GM12872 (cell line): ENCODE data around the gene STT3B.

ENCODE experiments used
- CTCF ChIP-seq: IDR thresholded peaks from 3 replicates; pipeline ENCODE4 v1.5.1; 2011; ENCODE audit warnings: low read depth, mild to moderate bottlenecking, low read length, moderate library complexity; ENCODE audit not compliant: insufficient read depth

Gene STT3B

DNA sequence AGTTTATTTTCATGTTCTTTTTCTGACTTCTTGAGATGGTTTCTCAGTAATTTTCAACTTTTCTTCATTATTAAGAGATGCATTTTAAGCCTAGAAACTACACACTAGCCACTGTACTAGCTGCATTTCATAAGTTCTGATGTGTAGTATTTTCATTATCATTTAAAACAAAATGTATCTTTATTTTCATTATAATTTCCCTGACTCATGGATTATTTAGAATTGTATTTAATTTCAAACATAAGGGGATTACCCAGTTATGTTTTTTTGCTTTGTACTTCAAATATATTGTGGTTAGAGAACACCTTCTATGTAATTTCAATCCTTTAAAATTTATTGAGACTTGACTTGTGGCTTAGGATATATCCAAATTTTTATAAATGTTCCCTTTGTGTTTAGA, 44.5 kb downstream of the STT3B start:
- TF ChIP-seq CTCF: no peak

GRCh38 chr3:31579828-31580227, 47.1 kb downstream of the STT3B start:
- no peak for TF ChIP-seq CTCF

DNA sequence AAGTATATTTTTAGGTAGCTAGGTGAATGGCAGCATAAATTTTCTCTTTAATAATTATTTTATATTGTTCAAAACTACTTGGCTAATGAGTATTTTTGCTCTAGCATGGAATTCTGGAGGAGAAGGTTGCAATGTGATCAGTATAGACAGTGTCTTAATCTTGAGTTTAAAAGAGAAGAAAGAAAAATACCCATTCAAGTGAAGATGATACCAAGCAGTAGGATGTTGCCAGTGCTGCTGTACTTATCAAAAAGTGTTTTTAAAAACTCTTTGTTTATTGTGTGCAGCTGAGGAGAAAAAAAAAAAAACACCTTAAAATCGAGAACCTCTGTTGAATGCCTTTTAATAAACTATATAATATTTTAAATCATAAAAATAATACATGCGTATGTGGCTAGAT, 47.9 kb downstream of the STT3B start:
- no peak for TF ChIP-seq CTCF

DNA sequence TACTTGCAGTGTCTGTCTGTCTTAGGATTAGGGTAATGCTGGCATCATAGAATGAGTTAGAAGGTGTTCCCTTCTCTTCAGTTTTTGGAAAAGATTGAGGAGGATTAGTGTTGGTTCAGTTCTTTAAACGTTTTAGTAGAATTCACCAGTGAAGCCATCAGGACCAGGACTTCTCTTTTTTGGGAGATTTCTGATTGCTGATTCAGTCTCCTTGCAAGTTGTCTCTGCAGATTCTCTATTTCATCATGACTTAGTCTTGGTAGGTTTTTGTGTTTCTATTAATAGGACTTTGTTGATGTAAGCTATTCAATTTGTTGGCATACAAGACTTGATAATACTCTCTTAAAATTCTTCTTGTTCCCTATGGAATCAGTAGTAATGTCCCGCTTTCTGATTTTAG, 48.9 kb downstream of the STT3B start:
- no peak for TF ChIP-seq CTCF

GRCh38 chr3:31589228-31589627, 56.5 kb downstream of the STT3B start:
- TF ChIP-seq CTCF: no peak

- TF ChIP-seq CTCF: no peak
Observed at GRCh38 chr3:31590650-31591049, 57.9 kb downstream of the STT3B start.

- no peak for TF ChIP-seq CTCF
Observed at GRCh38 chr3:31592764-31593163, 60.0 kb downstream of the STT3B start.

GRCh38 chr3:31596176-31596575, 63.5 kb downstream of the STT3B start:
- no peak for TF ChIP-seq CTCF
